Measurements from ENCODE around the gene HSPA6. TPM values are rescaled to one million over a fixed set of nuclear protein-coding genes. Genes with fewer than 3 reads are reported as not detected.
A peak's percentile ranks its signal among the peaks of the same experiment; 100 is the strongest.
"Not testable (repeated sequence)": the region's sequence is repeated elsewhere in the genome, so short reads cannot be mapped to it uniquely, and the experiment has no call there.

Gene HSPA6
- total and polyA plus RNA-seq, 12 donors = 0.61 to 12.8 (median 3.7) TPM

- peak overlapping the region in 2 of 5 donors; percentile 78 to 95 for H3K27ac ChIP-seq
- WGBS, 4 donors = 21 to 34% (median 28%) methylated on average over 19 of the region's 19 CpGs
- H3K4me3 ChIP-seq = peak overlapping the region in 1 of 4 donors; percentile 48
- intact Hi-C loops (cut with DNase I); DNase-seq; H3K36me3 ChIP-seq (replicated peaks in 1 of 2); H3K27me3 ChIP-seq; H3K9me3 ChIP-seq (replicated peaks in 1 of 3): not testable (repeated sequence)
- H3K4me1 ChIP-seq (replicated peaks in 1 of 2) = peaks cover 0 to 11% of the 10 kb centered on the region in 2 donors
Observed at GRCh38 chr1:161529463-161530104, 5.2 kb downstream of the HSPA6 start.

GRCh38 chr1:161530158-161530557 lies 5.8 kb downstream of the HSPA6 start:
- H3K9me3 ChIP-seq (replicated peaks in 1 of 3); intact Hi-C loops (cut with DNase I); H3K27me3 ChIP-seq; H3K36me3 ChIP-seq (replicated peaks in 1 of 2): not testable (repeated sequence)
- peak overlapping the region in 1 of 4 donors; percentile 48 for H3K4me3 ChIP-seq
- 1 to 4% (median 1%) methylated on average over 12 to 13 of the region's 13 CpGs for WGBS, 4 donors
- H3K4me1 ChIP-seq (replicated peaks in 1 of 2) = peaks cover 0 to 11% of the 10 kb centered on the region in 2 donors
- DNase-seq = peak; percentile 64 to 89 (median 70)
- peak overlapping the region in 2 of 5 donors; percentile 78 to 95 for H3K27ac ChIP-seq

GRCh38 chr1:161530671-161531641 lies 6.6 kb downstream of the HSPA6 start:
- TF ChIP-seq POLR2A (IDR thresholded peaks at IDR 0.05) = peak in 1 of 2 donors; percentile 17
- H3K9me3 ChIP-seq (replicated peaks in 1 of 3); H3K36me3 ChIP-seq (replicated peaks in 1 of 2); H3K27me3 ChIP-seq; intact Hi-C loops (cut with DNase I): not testable (repeated sequence)
- Histone ChIP-seq H3K4me1 (replicated peaks in 1 of 2) (peaks cover 0 to 11% of the 10 kb centered on the region in 2 donors), H3K4me3 (peak overlapping the region in 1 of 4 donors; percentile 48), H3K27ac (peak overlapping the region; percentile 60 to 95 (median 78))
- DNase-seq = peak; percentile 79 to 95 (median 85)
- whole genome bisulfite sequencing, 4 donors = 1 to 2% (median 1%) methylated on average over 43 to 52 of the region's 56 CpGs

GRCh38 chr1:161531986-161532643 lies 7.8 kb downstream of the HSPA6 start:
- TF ChIP-seq CTCF (IDR thresholded peaks at IDR 0.05) (no peak), POLR2A (IDR thresholded peaks at IDR 0.05) (no peak)
- 67 to 73% (median 70%) methylated on average over 22 of the region's 22 CpGs for WGBS, 4 donors
- H3K27ac ChIP-seq = peak overlapping the region in 3 of 5 donors; percentile 13 to 95 (median 74)
- H3K27me3 ChIP-seq = no peaks in the 10 kb centered on the region
- intact Hi-C loops (cut with DNase I) = no loop called here
- no peaks in the 10 kb centered on the region for H3K36me3 ChIP-seq (replicated peaks in 1 of 2)
- no peaks in the 10 kb centered on the region for H3K9me3 ChIP-seq (replicated peaks in 1 of 3)
- DNase-seq = no peak
- H3K4me1 ChIP-seq (replicated peaks in 1 of 2) = peaks cover 0 to 11% of the 10 kb centered on the region in 2 donors
- H3K4me3 ChIP-seq = no peak overlapping the region

- intact Hi-C loops (cut with DNase I) = not testable (repeated sequence)
Observed at GRCh38 chr1:161532644-161533567, 8.6 kb downstream of the HSPA6 start.

GRCh38 chr1:161537068-161537669 lies 12.8 kb downstream of the HSPA6 start:
- DNase-seq; H3K9me3 ChIP-seq (replicated peaks in 1 of 3); intact Hi-C loops (cut with DNase I); H3K4me1 ChIP-seq (replicated peaks in 1 of 2); H3K27me3 ChIP-seq; H3K36me3 ChIP-seq (replicated peaks in 1 of 2); H3K27ac ChIP-seq; H3K4me3 ChIP-seq: not testable (repeated sequence)
- 72 to 83% (median 73%) methylated on average over 7 of the region's 7 CpGs for WGBS, 4 donors

More at GRCh38 chr1:161532644-161533567, 8.6 kb downstream of the HSPA6 start:
- not testable (repeated sequence) for H3K9me3 ChIP-seq (replicated peaks in 1 of 3); H3K36me3 ChIP-seq (replicated peaks in 1 of 2); H3K27me3 ChIP-seq; H3K4me3 ChIP-seq
- DNase-seq = peak in 1 of 7 donors; percentile 29
- 52 to 66% (median 56%) methylated on average over 15 to 16 of the region's 16 CpGs for WGBS, 4 donors
- Histone ChIP-seq H3K4me1 (replicated peaks in 1 of 2) (peaks cover 0 to 11% of the 10 kb centered on the region in 2 donors), H3K27ac (peak overlapping the region in 3 of 5 donors; percentile 13 to 95 (median 74))

GRCh38 chr1:161538925-161539479 lies 14.7 kb downstream of the HSPA6 start:
- WGBS, 4 donors = 86 to 92% (median 89%) methylated on average over 7 of the region's 7 CpGs
- H3K27me3 ChIP-seq; intact Hi-C loops (cut with DNase I); H3K36me3 ChIP-seq (replicated peaks in 1 of 2); H3K27ac ChIP-seq; H3K9me3 ChIP-seq (replicated peaks in 1 of 3); DNase-seq; H3K4me1 ChIP-seq (replicated peaks in 1 of 2); H3K4me3 ChIP-seq: not testable (repeated sequence)

Measured in adrenal gland (tissue), 12 donors.